Measurements from ENCODE around the gene PON3.

- TF ChIP-seq CTCF (IDR thresholded peaks at IDR 0.05 in 4 of 5, conservative IDR thresholded peaks at IDR 0.05 in 1 of 5) (no peak), POLR2A (IDR thresholded peaks at IDR 0.05) (no peak)
Observed at GRCh38 chr7:95320651-95321050, 75.5 kb downstream of the PON3 start.
